GM23338 (cell line): ENCODE results near the gene ADTRP. TPM values are rescaled to one million over a fixed set of nuclear protein-coding genes. Genes with fewer than 3 reads are reported as not detected.

Experiments used
- ATAC-seq: fragments of 200-7000 bp; cut with Tn5 transposase; 3 replicates; pipeline ENCODE4 v1.9.1; 2020
- DNase-seq: peaks from one replicate; pipeline ENCODE4 v3.0.0-alpha.2; 2015; ENCODE audit warnings: low spot score
- H2AFZ ChIP-seq: fragments of 200-600 bp; sonication (generic); 2 replicates; pipeline ENCODE4 v1.8.0; 2016; ENCODE audit warnings: antibody characterized with exemption, mild to moderate bottlenecking, moderate library complexity
- H3F3A ChIP-seq: fragments of 200-600 bp; sonication (generic); replicated peaks from 2 replicates; pipeline ENCODE4 v1.8.0; 2017; ENCODE audit warnings: antibody characterized with exemption, mixed run types, low read depth
- H3K27ac ChIP-seq: fragments of 200-600 bp; sonication (generic); 2 replicates; pipeline ENCODE4 v1.6.1; 2016; ENCODE audit warnings: low read depth
- H3K27me3 ChIP-seq: fragments of 200-600 bp; sonication (generic); 2 replicates; pipeline ENCODE4 v1.8.0; 2016; ENCODE audit warnings: mild to moderate bottlenecking, mixed run types, moderate library complexity; ENCODE audit not compliant: insufficient read depth
- H3K36me3 ChIP-seq: fragments of 200-600 bp; sonication (generic); 2 replicates; pipeline ENCODE4 v1.8.0; 2016; ENCODE audit warnings: mild to moderate bottlenecking; ENCODE audit not compliant: insufficient read depth
- H3K4me1 ChIP-seq: fragments of 200-600 bp; sonication (generic); 2 replicates; pipeline ENCODE4 v1.8.0; 2016; ENCODE audit warnings: mild to moderate bottlenecking, moderate library complexity; ENCODE audit not compliant: insufficient read depth
- H3K4me2 ChIP-seq: fragments of 200-600 bp; sonication (generic); 2 replicates; pipeline ENCODE4 v1.7.1; 2017; ENCODE audit warnings: mixed run types
- H3K4me3 ChIP-seq: fragments of 200-600 bp; sonication (generic); 2 replicates; pipeline ENCODE4 v1.6.1; 2016; ENCODE audit warnings: mixed run types
- H3K79me2 ChIP-seq: fragments of 200-600 bp; sonication (generic); replicated peaks from 2 replicates; pipeline ENCODE4 v1.8.0; 2017; ENCODE audit warnings: mild to moderate bottlenecking; ENCODE audit not compliant: insufficient read depth
- H3K9me2 ChIP-seq: fragments of 200-600 bp; sonication (generic); 2 replicates; pipeline ENCODE4 v1.8.0; 2017; ENCODE audit not compliant: insufficient read depth
- H4K20me1 ChIP-seq: fragments of 200-600 bp; sonication (generic); replicated peaks from 2 replicates; pipeline ENCODE4 v1.8.0; 2017; ENCODE audit warnings: mild to moderate bottlenecking; ENCODE audit not compliant: insufficient read depth
- H3K27ac Mint-ChIP-seq: 2 replicates; pipeline ENCODE4 v1.8.0; 2020; ENCODE audit warnings: inconsistent platforms, mild to moderate bottlenecking, moderate library complexity, mixed read lengths
- H3K27me3 Mint-ChIP-seq: 3 replicates; pipeline ENCODE4 v1.8.0; 2022; ENCODE audit warnings: low read depth, mild to moderate bottlenecking, moderate library complexity, mixed read lengths, inconsistent platforms; ENCODE audit not compliant: insufficient read depth, poor library complexity
- H3K36me3 Mint-ChIP-seq: 3 replicates; pipeline ENCODE4 v1.8.0; 2021; ENCODE audit warnings: low read depth, mild to moderate bottlenecking, inconsistent platforms, moderate library complexity, mixed read lengths
- H3K4me1 Mint-ChIP-seq: 3 replicates; pipeline ENCODE4 v1.8.0; 2020; ENCODE audit warnings: mild to moderate bottlenecking, inconsistent platforms, mixed read lengths
- H3K4me3 Mint-ChIP-seq: 3 replicates; pipeline ENCODE4 v1.8.0; 2021; ENCODE audit warnings: moderate library complexity, mild to moderate bottlenecking, inconsistent platforms, mixed read lengths
- H3K9me3 Mint-ChIP-seq: 3 replicates; pipeline ENCODE4 v1.8.0; 2020; ENCODE audit warnings: moderate library complexity, mild to moderate bottlenecking, inconsistent platforms, mixed read lengths
- CREB1 ChIP-seq: fragments of 250-450 bp; sonication (Bioruptor Pico); IDR thresholded peaks from 2 replicates; pipeline ENCODE4 v1.5.0; 2020; ENCODE audit warnings: low read depth, mild to moderate bottlenecking, moderate library complexity
- CTCF ChIP-seq, 2 experiments: fragments of 200-600 bp in 1 of 2; sonication (generic) in 1 of 2; conservative IDR thresholded peaks; 2 replicates each; pipeline versions ENCODE4 v1.5.1 to v1.6.1; 2016 to 2017; ENCODE audit warnings: antibody characterized with exemption in 2 of 2, low read depth in 2 of 2, mild to moderate bottlenecking in 2 of 2, moderate library complexity in 1 of 2
- ETS1 ChIP-seq: IDR thresholded peaks from 2 replicates; pipeline ENCODE4 v1.6.1; 2016; ENCODE audit warnings: antibody characterized with exemption
- EZH2 ChIP-seq: fragments of 200-600 bp; sonication (generic); IDR thresholded peaks from one replicate; pipeline ENCODE4 v1.8.0; 2017; ENCODE audit warnings: antibody characterized with exemption, mild to moderate bottlenecking, low read depth; ENCODE audit not compliant: unreplicated experiment
- EZH2phosphoT487 ChIP-seq: fragments of 200-600 bp; sonication (generic); IDR thresholded peaks from one replicate; pipeline ENCODE4 v1.8.1; 2018; ENCODE audit warnings: antibody characterized with exemption; ENCODE audit not compliant: unreplicated experiment
- JUNB ChIP-seq: IDR thresholded peaks from one replicate; pipeline ENCODE4 v1.6.1; 2016; ENCODE audit warnings: antibody characterized with exemption; ENCODE audit not compliant: unreplicated experiment
- REST ChIP-seq: IDR thresholded peaks from one replicate; pipeline ENCODE4 v1.6.1; 2018; ENCODE audit warnings: antibody characterized with exemption; ENCODE audit not compliant: unreplicated experiment
- ZNF114 ChIP-seq: fragments of 250-450 bp; sonication (Bioruptor Pico); IDR thresholded peaks from 2 replicates; pipeline ENCODE4 v1.5.0; 2020; ENCODE audit warnings: mild to moderate bottlenecking, moderate library complexity
- ZNF331 ChIP-seq: fragments of 250-450 bp; sonication (Bioruptor Pico); IDR thresholded peaks from 2 replicates; pipeline ENCODE4 v1.5.0; 2020; ENCODE audit warnings: low read depth, mild to moderate bottlenecking, moderate library complexity
- polyA plus RNA-seq: library from polyadenylated mRNA; unstranded; fragments of >200 nt; fragmentation: Nextera tagmentation; extraction: Ambion mirVana; gene quantifications from 2 replicates; pipeline ENCODE4 v1.2.1, GENCODE V29; 2016
- total RNA-seq: library from RNA; depleted of rRNA; stranded (reverse); fragments of >200 nt; shearing (Covaris generic); gene quantifications from 2 replicates; pipeline ENCODE4 v1.2.3, GENCODE V29; 2014

Gene ADTRP
- total and polyA plus RNA-seq, 2 experiments from 2014 or later = not detected

- TF ChIP-seq CTCF (conservative IDR thresholded peaks at IDR 0.05; ENCODE audit: low read depth in 2 of 2) (no peak), EZH2 (no peak), ZNF331 (CRISPR knock-in tag) (no peak), REST (no peak), CREB1 (no peak), EZH2phosphoT487 (no peak), ZNF114 (CRISPR knock-in tag) (no peak), ETS1 (no peak)
These were observed 33.9 kb downstream of the ADTRP start (continued) for GRCh38 chr6:11744753-11745152.

DNA sequence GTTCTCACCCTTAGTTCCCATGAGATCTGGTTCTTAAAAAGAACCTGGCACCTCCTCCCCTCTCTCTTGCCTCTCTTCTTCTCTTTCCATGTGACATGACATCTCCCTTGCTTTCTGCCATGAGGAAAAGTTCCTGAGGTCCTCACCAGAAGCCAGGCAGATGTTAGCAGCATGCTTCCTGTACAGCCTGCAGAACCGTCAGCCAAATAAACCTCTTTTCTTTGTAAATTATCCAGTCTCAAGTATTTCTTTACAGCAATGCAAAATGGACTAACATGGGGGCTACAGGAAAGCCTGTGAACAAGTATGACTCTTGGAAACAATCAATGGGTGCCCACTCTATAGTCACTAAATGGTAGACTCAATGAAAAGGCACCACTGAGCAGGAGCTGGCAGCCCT, 34.5 kb downstream of the ADTRP start:
- H3K4me1 Mint-ChIP-seq = peaks cover 13% of the 10 kb centered on the region
- peaks cover 3% of the 10 kb centered on the region for H3K27me3 Mint-ChIP-seq
- H3K9me2 ChIP-seq = peaks cover 6% of the 10 kb centered on the region; the same call in 1 of the 2 replicates
- no peaks in the 10 kb centered on the region for H3K9me3 Mint-ChIP-seq
- H2AFZ ChIP-seq = no peak overlapping the region
- no peak overlapping the region for H3K4me3 ChIP-seq
- no peak overlapping the region for H3K4me3 Mint-ChIP-seq
- peaks cover 4% of the 10 kb centered on the region for H3K4me1 ChIP-seq
- ATAC-seq (no peak), DNase-seq (no peak)
- no peaks in the 10 kb centered on the region for H3F3A ChIP-seq
- H3K36me3 Mint-ChIP-seq = no peaks in the 10 kb centered on the region; the same call in 2 of the 3 replicates
- no peaks in the 10 kb centered on the region for H3K79me2 ChIP-seq
- no peak for TF ChIP-seq ZNF331 (CRISPR knock-in tag)
- no peak for TF ChIP-seq JUNB
- TF ChIP-seq REST = no peak
- TF ChIP-seq ZNF114 (CRISPR knock-in tag) = no peak
- TF ChIP-seq CREB1 = no peak
- H3K36me3 ChIP-seq = no peaks in the 10 kb centered on the region
- no peak overlapping the region for H3K27ac Mint-ChIP-seq
- H3K4me2 ChIP-seq = no peak overlapping the region
- H3K27ac ChIP-seq = no peak overlapping the region
- H3K27me3 ChIP-seq = no peaks in the 10 kb centered on the region
- H4K20me1 ChIP-seq = no peaks in the 10 kb centered on the region
